ENCODE measurements around the gene TM2D3.

TM2D3 gene

GRCh38 chr15:101599091-101599490 is 53.1 kb downstream of the TM2D3 start:
- DNase-seq = no peak

DNA sequence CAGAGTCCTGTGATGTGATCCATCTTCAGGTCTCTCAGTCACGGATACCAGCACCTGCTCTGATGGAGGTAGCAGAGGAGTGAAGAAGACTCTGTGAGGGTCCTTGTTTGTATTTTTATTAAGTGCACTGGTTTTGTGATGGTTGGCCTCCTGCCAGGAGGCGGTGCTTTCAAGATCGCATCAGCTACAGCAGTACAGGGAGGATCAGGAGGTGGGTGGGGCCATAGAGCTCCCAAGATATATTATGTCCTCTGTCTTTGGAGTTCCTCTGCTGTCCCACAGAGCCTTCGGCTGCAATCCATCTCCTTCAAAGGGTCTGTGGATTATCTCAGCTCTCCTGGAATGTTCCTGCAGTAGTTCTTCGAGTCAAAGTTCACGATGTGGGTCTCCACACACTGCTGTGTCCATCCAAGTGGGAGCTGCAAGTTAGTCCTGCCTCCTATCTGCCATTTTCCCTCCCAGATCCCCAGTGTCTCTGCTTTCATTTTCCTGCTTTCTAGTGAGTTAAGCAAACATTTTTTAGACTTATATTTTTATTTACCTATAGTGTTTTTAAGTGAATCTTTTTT is 54.7 kb downstream of the TM2D3 start:
- DNase-seq = no peak

- DNase-seq = no peak
Observed at GRCh38 chr15:101596633-101597032, 55.5 kb downstream of the TM2D3 start.

Measured in activated T-cell treated with anti-CD3 and anti-CD28 coated beads, Interleukin-2, amount 50 U/mL, for 48 hours (primary cell).